C4-2B (cell line): Measurements from ENCODE around the gene PDK4.

Source experiments
- ZFX ChIP-seq: fragments of 450-650 bp; IDR thresholded peaks from 2 replicates; pipeline ENCODE4 v1.6.1; 2017
- TF ChIP-seq, protein P1 (sequence below): fragments of 450-650 bp; conservative IDR thresholded peaks from 2 replicates; pipeline ENCODE4 v1.5.1; 2017; ENCODE audit warnings: mild to moderate bottlenecking

DNA sequence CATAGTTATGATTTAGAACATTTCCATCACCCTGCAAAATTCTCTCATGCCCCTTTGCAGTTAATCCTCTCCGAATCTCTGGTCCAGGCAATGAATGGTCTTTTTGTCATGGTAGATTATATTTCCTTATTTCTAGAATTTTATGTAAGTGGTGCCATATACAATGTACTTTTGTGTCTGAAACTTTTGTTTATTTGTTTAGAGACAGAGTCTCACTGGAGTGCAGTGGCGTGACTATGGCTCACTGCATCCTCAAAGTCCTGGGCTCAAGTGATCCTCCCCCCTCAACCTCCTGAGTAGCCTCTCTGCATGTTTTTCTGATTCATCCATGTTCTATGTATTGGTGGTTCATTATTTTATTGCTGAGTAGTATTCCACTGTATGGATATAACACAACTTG is 23.2 kb upstream of the PDK4 start:
- TF ChIP-seq, protein P1, sequence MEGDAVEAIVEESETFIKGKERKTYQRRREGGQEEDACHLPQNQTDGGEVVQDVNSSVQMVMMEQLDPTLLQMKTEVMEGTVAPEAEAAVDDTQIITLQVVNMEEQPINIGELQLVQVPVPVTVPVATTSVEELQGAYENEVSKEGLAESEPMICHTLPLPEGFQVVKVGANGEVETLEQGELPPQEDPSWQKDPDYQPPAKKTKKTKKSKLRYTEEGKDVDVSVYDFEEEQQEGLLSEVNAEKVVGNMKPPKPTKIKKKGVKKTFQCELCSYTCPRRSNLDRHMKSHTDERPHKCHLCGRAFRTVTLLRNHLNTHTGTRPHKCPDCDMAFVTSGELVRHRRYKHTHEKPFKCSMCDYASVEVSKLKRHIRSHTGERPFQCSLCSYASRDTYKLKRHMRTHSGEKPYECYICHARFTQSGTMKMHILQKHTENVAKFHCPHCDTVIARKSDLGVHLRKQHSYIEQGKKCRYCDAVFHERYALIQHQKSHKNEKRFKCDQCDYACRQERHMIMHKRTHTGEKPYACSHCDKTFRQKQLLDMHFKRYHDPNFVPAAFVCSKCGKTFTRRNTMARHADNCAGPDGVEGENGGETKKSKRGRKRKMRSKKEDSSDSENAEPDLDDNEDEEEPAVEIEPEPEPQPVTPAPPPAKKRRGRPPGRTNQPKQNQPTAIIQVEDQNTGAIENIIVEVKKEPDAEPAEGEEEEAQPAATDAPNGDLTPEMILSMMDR, result no peak
- TF ChIP-seq ZFX, result no peak
